ENCODE data around the gene HOXD11.

The HOXD11 gene

GRCh38 chr2:176128982-176129796 lies 22.1 kb downstream of the HOXD11 start, which contains the start of gene HOXD8:
HOXD8 (plus strand) TSS chr2:176129705; CDS start chr2:176130367, 662 bp downstream.
- H3F3A ChIP-seq (ENCODE audit: control insufficient read depth, insufficient read depth) = no peaks in the 10 kb centered on the region
- no peaks in the 10 kb centered on the region for H4K20me1 ChIP-seq (ENCODE audit: control insufficient read depth, insufficient read depth, low read depth, low read length)
- H3K36me3 ChIP-seq (ENCODE audit: control insufficient read depth, low read length) = no peaks in the 10 kb centered on the region
- H3K4me2 ChIP-seq (ENCODE audit: low read length) = no peak within 1 kb of the TSS
- no peaks in the 10 kb centered on the region for H3K79me2 ChIP-seq (ENCODE audit: control insufficient read depth, low read length)
- no peak within 1 kb of the TSS for H3K27ac ChIP-seq (ENCODE audit: low read depth, low read length)
- H3K9me2 ChIP-seq (replicated peaks; ENCODE audit: control insufficient read depth, low read length) = no peaks in the 10 kb centered on the region
- no peak within 1 kb of the TSS for H3K4me3 ChIP-seq (ENCODE audit: low read length)
- no peaks in the 10 kb centered on the region for H3K9me3 ChIP-seq (ENCODE audit: control insufficient read depth, insufficient read depth, low read length)
- TF ChIP-seq EZH2phosphoT487 (IDR thresholded peaks at IDR 0.05; ENCODE audit: borderline replicate concordance, low read length) = no peak
- no peak for TF ChIP-seq CTCF (IDR thresholded peaks at IDR 0.05; ENCODE audit: low read depth, low read length, poor library complexity, severe bottlenecking)
- peaks cover 14% of the 10 kb centered on the region for H3K27me3 ChIP-seq (ENCODE audit: control insufficient read depth, low read length)
- H3K4me1 ChIP-seq (ENCODE audit: control insufficient read depth, low read length) = no peaks in the 10 kb centered on the region

- H3K9me3 ChIP-seq (ENCODE audit: control insufficient read depth, insufficient read depth, low read length) = no peaks in the 10 kb centered on the region
- no peaks in the 10 kb centered on the region for H3K36me3 ChIP-seq (ENCODE audit: control insufficient read depth, low read length)
- H3K27me3 ChIP-seq (ENCODE audit: control insufficient read depth, low read length) = peaks cover 17% of the 10 kb centered on the region
- no peaks in the 10 kb centered on the region for H3K79me2 ChIP-seq (ENCODE audit: control insufficient read depth, low read length)
- no peak overlapping the region for H3K4me3 ChIP-seq (ENCODE audit: low read length)
- no peak overlapping the region for H3K4me2 ChIP-seq (ENCODE audit: low read length)
- H3K9me2 ChIP-seq (replicated peaks; ENCODE audit: control insufficient read depth, low read length) = no peaks in the 10 kb centered on the region
- H3K27ac ChIP-seq (ENCODE audit: low read depth, low read length) = no peak overlapping the region
- no peaks in the 10 kb centered on the region for H4K20me1 ChIP-seq (ENCODE audit: control insufficient read depth, insufficient read depth, low read depth, low read length)
- TF ChIP-seq EZH2phosphoT487 (IDR thresholded peaks at IDR 0.05; ENCODE audit: borderline replicate concordance, low read length) (no peak), CTCF (IDR thresholded peaks at IDR 0.05; ENCODE audit: low read depth, low read length, poor library complexity, severe bottlenecking) (no peak)
- no peaks in the 10 kb centered on the region for H3K4me1 ChIP-seq (ENCODE audit: control insufficient read depth, low read length)
- H3F3A ChIP-seq (ENCODE audit: control insufficient read depth, insufficient read depth) = no peaks in the 10 kb centered on the region
These were observed 22.7 kb downstream of the HOXD11 start for GRCh38 chr2:176129813-176130146.

- no peaks in the 10 kb centered on the region for H3K79me2 ChIP-seq (ENCODE audit: control insufficient read depth, low read length)
- no peaks in the 10 kb centered on the region for H3F3A ChIP-seq (ENCODE audit: control insufficient read depth, insufficient read depth)
- peaks cover 17% of the 10 kb centered on the region for H3K27me3 ChIP-seq (ENCODE audit: control insufficient read depth, low read length)
- no peaks in the 10 kb centered on the region for H3K9me3 ChIP-seq (ENCODE audit: control insufficient read depth, insufficient read depth, low read length)
- no peak overlapping the region for H3K4me2 ChIP-seq (ENCODE audit: low read length)
- TF ChIP-seq CTCF (IDR thresholded peaks at IDR 0.05; ENCODE audit: low read depth, low read length, poor library complexity, severe bottlenecking) (no peak), EZH2phosphoT487 (IDR thresholded peaks at IDR 0.05; ENCODE audit: borderline replicate concordance, low read length) (no peak)
- H3K36me3 ChIP-seq (ENCODE audit: control insufficient read depth, low read length) = no peaks in the 10 kb centered on the region
- no peaks in the 10 kb centered on the region for H4K20me1 ChIP-seq (ENCODE audit: control insufficient read depth, insufficient read depth, low read depth, low read length)
- no peak overlapping the region for H3K4me3 ChIP-seq (ENCODE audit: low read length)
- H3K27ac ChIP-seq (ENCODE audit: low read depth, low read length) = no peak overlapping the region
- no peaks in the 10 kb centered on the region for H3K9me2 ChIP-seq (replicated peaks; ENCODE audit: control insufficient read depth, low read length)
- H3K4me1 ChIP-seq (ENCODE audit: control insufficient read depth, low read length) = no peaks in the 10 kb centered on the region
These were observed 23.3 kb downstream of the HOXD11 start for GRCh38 chr2:176130147-176130956.

Measured in DOHH2 (cell line).